Osteoblast (primary cell): ENCODE data around the gene GPALPP1. TPM values are rescaled to one million over a fixed set of nuclear protein-coding genes. Genes with fewer than 3 reads are reported as not detected.
A peak's percentile ranks its signal among the peaks of the same experiment; 100 is the strongest.
"Not testable (repeated sequence)": the region's sequence is repeated elsewhere in the genome, so short reads cannot be mapped to it uniquely, and the experiment has no call there.

Experiments
- DNase-seq: peaks from one replicate; pipeline ENCODE4 v3.0.0; 2011; ENCODE audit warnings: low spot score, mixed read lengths; ENCODE audit not compliant: insufficient read length; ENCODE audit errors: missing footprints
- H2AFZ ChIP-seq: 2 replicates; pipeline ENCODE4 v1.6.0; 2011; ENCODE audit warnings: mild to moderate bottlenecking, low read length
- H3K27ac ChIP-seq: 2 replicates; pipeline ENCODE4 v1.5.1; 2011; ENCODE audit warnings: mild to moderate bottlenecking, low read depth, low read length, moderate library complexity
- H3K27me3 ChIP-seq: 2 replicates; pipeline ENCODE4 v1.6.0; 2012; ENCODE audit warnings: mild to moderate bottlenecking, control low read depth, inconsistent platforms, low read length, moderate library complexity; ENCODE audit not compliant: insufficient read depth
- H3K36me3 ChIP-seq: 2 replicates; pipeline ENCODE4 v1.5.1; 2011; ENCODE audit warnings: mild to moderate bottlenecking, low read length, control low read depth, moderate library complexity; ENCODE audit not compliant: insufficient read depth
- H3K4me1 ChIP-seq: 2 replicates; pipeline ENCODE4 v1.5.1; 2011; ENCODE audit warnings: mild to moderate bottlenecking, low read length, control low read depth, moderate library complexity; ENCODE audit not compliant: insufficient read depth
- H3K4me2 ChIP-seq: 2 replicates; pipeline ENCODE4 v1.6.0; 2011; ENCODE audit warnings: mild to moderate bottlenecking, low read length; ENCODE audit not compliant: insufficient read depth
- H3K4me3 ChIP-seq: fragments of 200-600 bp; sonication (generic); 3 replicates; pipeline ENCODE4 v1.5.1; 2012; ENCODE audit warnings: mild to moderate bottlenecking, low read length, inconsistent platforms; ENCODE audit not compliant: insufficient read depth
- H3K79me2 ChIP-seq: 2 replicates; pipeline ENCODE4 v1.6.0; 2012; ENCODE audit warnings: mild to moderate bottlenecking, low read length, control low read depth, inconsistent platforms; ENCODE audit not compliant: insufficient read depth
- H3K9me3 ChIP-seq: 2 replicates; pipeline ENCODE4 v1.5.1; 2011; ENCODE audit warnings: low read depth, low read length, control low read depth
- H4K20me1 ChIP-seq: 2 replicates; pipeline ENCODE4 v1.6.0; 2012; ENCODE audit warnings: mild to moderate bottlenecking, low read length, control low read depth; ENCODE audit not compliant: insufficient read depth
- CTCF ChIP-seq: IDR thresholded peaks from 2 replicates; pipeline ENCODE4 v1.5.1; 2011; ENCODE audit warnings: mild to moderate bottlenecking, low read depth, low read length, moderate library complexity; ENCODE audit errors: extremely low read depth
- total RNA-seq: library from RNA; depleted of rRNA; stranded (reverse); fragments of >200 nt; gene quantifications from 2 replicates; pipeline ENCODE4 v1.2.3, GENCODE V29; 2012

The GPALPP1 gene
- 23.3 and 25.0 TPM in 2 replicates for total RNA-seq

DNA sequence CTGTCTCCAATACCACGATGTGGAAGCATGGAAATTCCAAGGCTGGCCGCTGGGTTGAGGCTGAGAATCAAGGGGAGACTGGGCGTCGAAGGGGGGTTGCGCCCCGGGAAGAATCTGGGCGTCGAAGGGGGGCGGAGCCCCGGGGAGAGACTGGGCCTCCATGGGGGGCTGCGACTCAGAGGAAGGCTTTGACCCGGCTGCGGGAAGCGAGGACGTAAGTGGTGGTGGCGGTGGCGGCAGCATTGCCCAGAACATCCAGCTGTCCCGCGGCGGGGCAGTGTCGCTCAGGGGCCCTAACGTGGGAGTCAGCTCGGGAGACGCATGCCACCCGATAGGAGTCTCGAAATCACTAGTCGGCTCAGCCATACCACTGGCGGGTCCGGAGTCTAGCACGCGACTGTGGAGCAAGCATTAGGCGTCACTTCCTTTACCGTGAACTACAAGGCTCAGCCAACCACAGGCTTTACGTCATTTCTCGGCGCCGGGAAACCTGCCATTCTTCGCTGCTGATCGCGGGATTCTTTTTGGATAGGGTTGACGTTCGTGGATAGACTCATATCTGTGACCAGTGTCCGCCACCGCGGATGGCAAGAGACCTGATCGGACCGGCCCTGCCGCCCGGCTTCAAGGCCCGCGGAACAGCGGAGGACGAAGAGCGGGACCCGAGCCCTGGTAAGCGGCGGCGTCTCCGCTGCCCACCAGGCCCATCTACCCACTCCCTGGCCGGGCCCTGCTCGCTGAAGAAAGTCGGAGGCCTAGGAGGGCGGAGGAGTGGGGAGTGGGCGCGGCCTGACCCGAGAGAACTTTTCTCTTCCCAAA, at the start of gene GPALPP1, which contains the start of gene NUFIP1:
GPALPP1 (plus strand) TSS at position 468 of the 819 bp plus-strand sequence; CDS start at position 585, 117 bp downstream.
NUFIP1 (minus strand) TSS at position 401 of the 819 bp plus-strand sequence; CDS start at position 366, 35 bp downstream.
- H3K4me1 ChIP-seq, result peaks cover 22% of the 10 kb centered on the region
- H3K79me2 ChIP-seq, result peaks cover 89% of the 10 kb centered on the region
- no peaks in the 10 kb centered on the region for H3K27me3 ChIP-seq
- H3K27ac ChIP-seq, result peak within 1 kb of the TSS; percentile 96
- peak within 1 kb of the TSS; percentile 90 for H3K4me2 ChIP-seq
- peaks cover 13% of the 10 kb centered on the region for H4K20me1 ChIP-seq
- no peak for TF ChIP-seq CTCF
- H3K36me3 ChIP-seq, result no peaks in the 10 kb centered on the region
- H3K4me3 ChIP-seq, result peak within 1 kb of the TSS; percentile 99
- peak; percentile 98 for DNase-seq
- H3K9me3 ChIP-seq, result no peaks in the 10 kb centered on the region
- peak within 1 kb of the TSS; percentile 96 for H2AFZ ChIP-seq

DNA sequence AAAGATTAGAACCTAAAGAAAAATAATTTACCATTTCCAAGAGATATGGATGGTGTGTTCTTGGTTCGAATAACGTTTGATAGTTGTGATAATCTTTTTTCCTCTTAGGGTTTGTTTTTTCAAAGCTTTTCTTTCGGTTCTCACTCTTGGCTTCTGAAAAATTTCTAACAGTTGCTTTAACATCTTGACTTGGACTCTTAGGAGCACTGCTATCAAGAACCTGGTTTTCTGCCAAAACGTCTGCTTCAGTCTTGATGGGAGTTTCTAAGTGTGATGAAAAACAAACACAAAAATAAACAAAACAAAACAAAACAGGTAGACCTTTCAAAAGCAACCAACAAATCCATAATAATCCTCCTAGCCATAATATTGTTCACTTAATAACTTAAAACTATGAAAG, 45.9 kb upstream of the GPALPP1 start:
- H3K4me1 ChIP-seq, DNase-seq, H3K27ac ChIP-seq, H4K20me1 ChIP-seq, H3K4me2 ChIP-seq, H3K4me3 ChIP-seq, H3K36me3 ChIP-seq, H3K9me3 ChIP-seq, H2AFZ ChIP-seq, H3K79me2 ChIP-seq, H3K27me3 ChIP-seq: not testable (repeated sequence)

GRCh38 chr13:44951184-44951583, 38.2 kb upstream of the GPALPP1 start:
- no peaks in the 10 kb centered on the region for H3K27me3 ChIP-seq
- H2AFZ ChIP-seq, result no peak overlapping the region
- no peak for DNase-seq
- peak overlapping the region; percentile 37 for H3K27ac ChIP-seq
- no peak for TF ChIP-seq CTCF
- no peaks in the 10 kb centered on the region for H3K36me3 ChIP-seq
- H3K79me2 ChIP-seq, result no peaks in the 10 kb centered on the region
- H3K4me1 ChIP-seq, result peaks cover 9% of the 10 kb centered on the region
- H3K9me3 ChIP-seq, result no peaks in the 10 kb centered on the region
- H4K20me1 ChIP-seq, result no peaks in the 10 kb centered on the region
- no peak overlapping the region for H3K4me3 ChIP-seq
- peak overlapping the region; percentile 30 for H3K4me2 ChIP-seq

GRCh38 chr13:44952671-44953070, 36.7 kb upstream of the GPALPP1 start:
- H3K27ac ChIP-seq, result no peak overlapping the region
- TF ChIP-seq CTCF, result no peak
- no peaks in the 10 kb centered on the region for H3K79me2 ChIP-seq
- no peak overlapping the region for H2AFZ ChIP-seq
- H3K4me2 ChIP-seq, result no peak overlapping the region
- DNase-seq, result no peak
- no peaks in the 10 kb centered on the region for H4K20me1 ChIP-seq
- no peaks in the 10 kb centered on the region for H3K9me3 ChIP-seq
- peaks cover 9% of the 10 kb centered on the region for H3K4me1 ChIP-seq
- no peaks in the 10 kb centered on the region for H3K27me3 ChIP-seq
- H3K36me3 ChIP-seq, result no peaks in the 10 kb centered on the region
- no peak overlapping the region for H3K4me3 ChIP-seq
